ENCODE results near the gene ABCC8.

Gene ABCC8

GRCh38 chr11:17393472-17393871 lies 83.2 kb downstream of the ABCC8 start:
- no peak overlapping the region for H4K91ac ChIP-seq (ENCODE audit: low read length)
- no peak overlapping the region for H2BK5ac ChIP-seq (ENCODE audit: low read depth, low read length, poor library complexity, severe bottlenecking)
- no peak overlapping the region for H3K18ac ChIP-seq (ENCODE audit: low read depth in 1 of 2, low read length in 2 of 2)
- H2BK12ac ChIP-seq (ENCODE audit: low read length in 2 of 2) = no peak overlapping the region
- H4K8ac ChIP-seq (ENCODE audit: low read length) = no peak overlapping the region
- peak overlapping the region in 1 of 2 experiments; percentile 7 for H3K4me3 ChIP-seq (ENCODE audit: insufficient read depth in 1 of 2, low read depth in 1 of 2, low read length in 2 of 2)
- no peak overlapping the region for H3K9ac ChIP-seq (ENCODE audit: low read length)
- H3K36me3 ChIP-seq (ENCODE audit: control insufficient read depth in 1 of 2, insufficient read depth in 2 of 2, low read depth in 1 of 2, low read length in 2 of 2) = no peaks in the 10 kb centered on the region
- no peaks in the 10 kb centered on the region for H3K9me3 ChIP-seq (ENCODE audit: control insufficient read depth, low read length)
- H3K4me2 ChIP-seq (ENCODE audit: low read length, poor library complexity, severe bottlenecking) = no peak overlapping the region
- H2AK5ac ChIP-seq (ENCODE audit: low read length, severe bottlenecking) = no peak overlapping the region
- H2BK15ac ChIP-seq (ENCODE audit: low read depth, poor library complexity, severe bottlenecking) = no peak overlapping the region
- no peak overlapping the region for H2BK120ac ChIP-seq (ENCODE audit: low read depth, low read length)
- H3K4me1 ChIP-seq (ENCODE audit: control insufficient read depth, insufficient read depth, low read depth, low read length) = peaks cover 12% of the 10 kb centered on the region
- no peak overlapping the region for H3K4ac ChIP-seq (ENCODE audit: low read depth in 1 of 2, low read length in 2 of 2)
- peaks cover 35 to 61% of the 10 kb centered on the region in 2 experiments for H3K27me3 ChIP-seq (ENCODE audit: control insufficient read depth in 1 of 2, insufficient read depth in 1 of 2, low read length in 2 of 2)
- no peak overlapping the region for H3K14ac ChIP-seq (ENCODE audit: low read length in 2 of 2)
- H2AFZ ChIP-seq (ENCODE audit: low read depth, low read length) = no peak overlapping the region
- no peak overlapping the region for H3K23ac ChIP-seq (ENCODE audit: low read length in 2 of 2)
- no peak for DNase-seq
- H3K79me1 ChIP-seq (replicated peaks; ENCODE audit: low read length, poor library complexity, severe bottlenecking) = no peaks in the 10 kb centered on the region
- H3K27ac ChIP-seq (ENCODE audit: low read length, poor library complexity, severe bottlenecking) = no peak overlapping the region
- WGBS = 84% methylated on average over 6 of the region's 6 CpGs

DNA sequence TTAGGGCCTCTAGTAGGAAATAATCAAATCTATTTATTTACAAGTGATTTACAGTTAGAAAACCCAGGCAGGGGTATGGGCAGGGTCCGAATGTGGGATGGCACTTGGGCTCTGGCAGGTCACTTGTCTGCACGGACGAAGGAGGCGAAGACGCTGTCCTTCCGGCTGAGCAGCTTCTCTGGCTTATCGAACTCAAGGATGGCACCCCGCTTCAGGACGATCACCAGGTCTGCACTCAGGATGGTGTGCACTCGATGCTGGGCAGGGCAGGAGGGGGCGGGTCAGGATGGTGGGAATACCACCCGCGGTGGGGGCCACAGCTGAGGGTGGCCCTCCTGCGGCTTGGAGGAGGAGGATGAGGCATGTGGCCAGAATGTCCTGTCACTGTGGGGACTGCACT lies 83.8 kb downstream of the ABCC8 start:
- Histone ChIP-seq H3K27ac (ENCODE audit: low read length, poor library complexity, severe bottlenecking) (no peak overlapping the region), H2AK5ac (ENCODE audit: low read length, severe bottlenecking) (no peak overlapping the region), H2BK120ac (ENCODE audit: low read depth, low read length) (no peak overlapping the region), H3K79me1 (replicated peaks; ENCODE audit: low read length, poor library complexity, severe bottlenecking) (no peaks in the 10 kb centered on the region), H2BK5ac (ENCODE audit: low read depth, low read length, poor library complexity, severe bottlenecking) (no peak overlapping the region), H3K27me3 (ENCODE audit: control insufficient read depth in 1 of 2, insufficient read depth in 1 of 2, low read length in 2 of 2) (peaks cover 33 to 59% of the 10 kb centered on the region in 2 experiments), H2AFZ (ENCODE audit: low read depth, low read length) (no peak overlapping the region), H4K91ac (ENCODE audit: low read length) (no peak overlapping the region), H3K23ac (ENCODE audit: low read length in 2 of 2) (peak overlapping the region in 1 of 2 experiments; percentile 56), H3K36me3 (ENCODE audit: control insufficient read depth in 1 of 2, insufficient read depth in 2 of 2, low read depth in 1 of 2, low read length in 2 of 2) (no peaks in the 10 kb centered on the region), H3K9ac (ENCODE audit: low read length) (no peak overlapping the region), H3K14ac (ENCODE audit: low read length in 2 of 2) (no peak overlapping the region), H3K4ac (ENCODE audit: low read depth in 1 of 2, low read length in 2 of 2) (no peak overlapping the region), H2BK12ac (ENCODE audit: low read length in 2 of 2) (no peak overlapping the region), H2BK15ac (ENCODE audit: low read depth, poor library complexity, severe bottlenecking) (no peak overlapping the region), H3K4me3 (ENCODE audit: insufficient read depth in 1 of 2, low read depth in 1 of 2, low read length in 2 of 2) (no peak overlapping the region), H3K9me3 (ENCODE audit: control insufficient read depth, low read length) (no peaks in the 10 kb centered on the region), H3K4me1 (ENCODE audit: control insufficient read depth, insufficient read depth, low read depth, low read length) (peaks cover 12% of the 10 kb centered on the region), H4K8ac (ENCODE audit: low read length) (no peak overlapping the region), H3K4me2 (ENCODE audit: low read length, poor library complexity, severe bottlenecking) (no peak overlapping the region), H3K18ac (ENCODE audit: low read depth in 1 of 2, low read length in 2 of 2) (no peak overlapping the region)
- no peak for DNase-seq
- WGBS = 89% methylated on average over 14 of the region's 14 CpGs

- Histone ChIP-seq H3K23ac (ENCODE audit: low read length in 2 of 2) (no peak overlapping the region), H2BK120ac (ENCODE audit: low read depth, low read length) (no peak overlapping the region), H2AK5ac (ENCODE audit: low read length, severe bottlenecking) (no peak overlapping the region), H3K4me2 (ENCODE audit: low read length, poor library complexity, severe bottlenecking) (no peak overlapping the region), H4K8ac (ENCODE audit: low read length) (no peak overlapping the region), H3K14ac (ENCODE audit: low read length in 2 of 2) (no peak overlapping the region), H2AFZ (ENCODE audit: low read depth, low read length) (no peak overlapping the region), H3K36me3 (ENCODE audit: control insufficient read depth in 1 of 2, insufficient read depth in 2 of 2, low read depth in 1 of 2, low read length in 2 of 2) (no peaks in the 10 kb centered on the region), H2BK12ac (ENCODE audit: low read length in 2 of 2) (no peak overlapping the region), H3K4ac (ENCODE audit: low read depth in 1 of 2, low read length in 2 of 2) (no peak overlapping the region), H3K27me3 (ENCODE audit: control insufficient read depth in 1 of 2, insufficient read depth in 1 of 2, low read length in 2 of 2) (peaks cover 39 to 57% of the 10 kb centered on the region in 2 experiments), H3K18ac (ENCODE audit: low read depth in 1 of 2, low read length in 2 of 2) (no peak overlapping the region), H3K79me1 (replicated peaks; ENCODE audit: low read length, poor library complexity, severe bottlenecking) (no peaks in the 10 kb centered on the region), H3K9ac (ENCODE audit: low read length) (no peak overlapping the region), H3K27ac (ENCODE audit: low read length, poor library complexity, severe bottlenecking) (no peak overlapping the region), H3K4me3 (ENCODE audit: insufficient read depth in 1 of 2, low read depth in 1 of 2, low read length in 2 of 2) (no peak overlapping the region), H4K91ac (ENCODE audit: low read length) (no peak overlapping the region), H3K4me1 (ENCODE audit: control insufficient read depth, insufficient read depth, low read depth, low read length) (peaks cover 12% of the 10 kb centered on the region), H2BK5ac (ENCODE audit: low read depth, low read length, poor library complexity, severe bottlenecking) (no peak overlapping the region), H3K9me3 (ENCODE audit: control insufficient read depth, low read length) (no peaks in the 10 kb centered on the region), H2BK15ac (ENCODE audit: low read depth, poor library complexity, severe bottlenecking) (no peak overlapping the region)
- WGBS = 60% methylated on average over 3 of the region's 3 CpGs
- no peak for DNase-seq
Observed at GRCh38 chr11:17391493-17392355, 84.9 kb downstream of the ABCC8 start.

- Histone ChIP-seq H2BK5ac (ENCODE audit: low read depth, low read length, poor library complexity, severe bottlenecking) (no peak overlapping the region), H2BK15ac (ENCODE audit: low read depth, poor library complexity, severe bottlenecking) (no peak overlapping the region), H3K27me3 (ENCODE audit: control insufficient read depth in 1 of 2, insufficient read depth in 1 of 2, low read length in 2 of 2) (peaks cover 52 to 66% of the 10 kb centered on the region in 2 experiments), H3K18ac (ENCODE audit: low read depth in 1 of 2, low read length in 2 of 2) (no peak overlapping the region), H3K79me1 (replicated peaks; ENCODE audit: low read length, poor library complexity, severe bottlenecking) (no peaks in the 10 kb centered on the region), H3K27ac (ENCODE audit: low read length, poor library complexity, severe bottlenecking) (no peak overlapping the region), H3K4ac (ENCODE audit: low read depth in 1 of 2, low read length in 2 of 2) (no peak overlapping the region), H4K91ac (ENCODE audit: low read length) (no peak overlapping the region), H3K14ac (ENCODE audit: low read length in 2 of 2) (no peak overlapping the region), H3K36me3 (ENCODE audit: control insufficient read depth in 1 of 2, insufficient read depth in 2 of 2, low read depth in 1 of 2, low read length in 2 of 2) (no peaks in the 10 kb centered on the region), H3K9ac (ENCODE audit: low read length) (no peak overlapping the region), H3K4me3 (ENCODE audit: insufficient read depth in 1 of 2, low read depth in 1 of 2, low read length in 2 of 2) (no peak overlapping the region), H3K4me1 (ENCODE audit: control insufficient read depth, insufficient read depth, low read depth, low read length) (peaks cover 12% of the 10 kb centered on the region), H2BK120ac (ENCODE audit: low read depth, low read length) (no peak overlapping the region), H3K9me3 (ENCODE audit: control insufficient read depth, low read length) (no peaks in the 10 kb centered on the region), H2AK5ac (ENCODE audit: low read length, severe bottlenecking) (no peak overlapping the region), H2AFZ (ENCODE audit: low read depth, low read length) (no peak overlapping the region), H4K8ac (ENCODE audit: low read length) (no peak overlapping the region), H3K23ac (ENCODE audit: low read length in 2 of 2) (no peak overlapping the region), H3K4me2 (ENCODE audit: low read length, poor library complexity, severe bottlenecking) (peak overlapping the region; percentile 86), H2BK12ac (ENCODE audit: low read length in 2 of 2) (no peak overlapping the region)
- no peak for DNase-seq
- WGBS = 77% methylated on average over 10 of the region's 10 CpGs
Observed at GRCh38 chr11:17389957-17390649, 86.5 kb downstream of the ABCC8 start.
